Activated CD8-positive, alpha-beta T cell treated with anti-CD3 and anti-CD28 coated beads for 36 hours (primary cell): ENCODE results near the gene PKM. TPM values are rescaled to one million over a fixed set of nuclear protein-coding genes. Genes with fewer than 3 reads are reported as not detected.

Source experiments
- ATAC-seq: fragments of 200-7000 bp; cut with Tn5 transposase; one replicate; pipeline ENCODE4 v1.10.0; 2021; ENCODE audit warnings: mild to moderate bottlenecking, moderate library complexity
- CTCF ChIA-PET: fragments of 350-600 bp; sonication (Branson Sonifier 250); formaldehyde crosslinking; loops from one replicate; lab custom pipeline; 2021; ENCODE audit warnings: antibody characterized with exemption; lab: Charles Lee
- POLR2A ChIA-PET: fragments of 350-600 bp; sonication (Branson Sonifier 250); formaldehyde crosslinking; loops from one replicate; lab custom pipeline; 2021; ENCODE audit warnings: antibody characterized with exemption; lab: Charles Lee
- DNase-seq: peaks from one replicate; pipeline ENCODE4 v3.0.0-alpha.2; 2020
- H3K27ac Mint-ChIP-seq: one replicate; pipeline ENCODE4 v1.8.0; 2021; ENCODE audit warnings: mild to moderate bottlenecking, mixed read lengths
- H3K27me3 Mint-ChIP-seq: one replicate; pipeline ENCODE4 v1.8.0; 2021; ENCODE audit warnings: mixed read lengths
- H3K36me3 Mint-ChIP-seq: one replicate; pipeline ENCODE4 v1.8.0; 2021; ENCODE audit warnings: low read depth, mixed read lengths
- H3K4me1 Mint-ChIP-seq: one replicate; pipeline ENCODE4 v1.8.0; 2021; ENCODE audit warnings: low read depth, mixed read lengths
- H3K4me3 Mint-ChIP-seq: one replicate; pipeline ENCODE4 v1.8.0; 2021; ENCODE audit warnings: mild to moderate bottlenecking, moderate library complexity, mixed read lengths
- H3K9me3 Mint-ChIP-seq: one replicate; pipeline ENCODE4 v1.8.0; 2021; ENCODE audit warnings: mixed read lengths
- intact Hi-C: fragments of 100-400 bp; cut with micrococcal nuclease; formaldehyde crosslinking; loops from one replicate; pipeline ENCODE4 v1.10.0; 2022
- total RNA-seq, 2 experiments: library from RNA; stranded (reverse); gene quantifications; one replicate each; pipeline ENCODE4 v1.2.3, GENCODE V29; 2021
- TF ChIP-seq, protein P1 (sequence below): fragments of 200-600 bp; IDR thresholded peaks from one replicate; pipeline ENCODE4 v1.8.0; 2022; ENCODE audit warnings: antibody characterized with exemption, mild to moderate bottlenecking

The PKM gene
- total RNA-seq, 2 experiments from 2014 or later, result 2,565 to 2,588 TPM

DNA sequence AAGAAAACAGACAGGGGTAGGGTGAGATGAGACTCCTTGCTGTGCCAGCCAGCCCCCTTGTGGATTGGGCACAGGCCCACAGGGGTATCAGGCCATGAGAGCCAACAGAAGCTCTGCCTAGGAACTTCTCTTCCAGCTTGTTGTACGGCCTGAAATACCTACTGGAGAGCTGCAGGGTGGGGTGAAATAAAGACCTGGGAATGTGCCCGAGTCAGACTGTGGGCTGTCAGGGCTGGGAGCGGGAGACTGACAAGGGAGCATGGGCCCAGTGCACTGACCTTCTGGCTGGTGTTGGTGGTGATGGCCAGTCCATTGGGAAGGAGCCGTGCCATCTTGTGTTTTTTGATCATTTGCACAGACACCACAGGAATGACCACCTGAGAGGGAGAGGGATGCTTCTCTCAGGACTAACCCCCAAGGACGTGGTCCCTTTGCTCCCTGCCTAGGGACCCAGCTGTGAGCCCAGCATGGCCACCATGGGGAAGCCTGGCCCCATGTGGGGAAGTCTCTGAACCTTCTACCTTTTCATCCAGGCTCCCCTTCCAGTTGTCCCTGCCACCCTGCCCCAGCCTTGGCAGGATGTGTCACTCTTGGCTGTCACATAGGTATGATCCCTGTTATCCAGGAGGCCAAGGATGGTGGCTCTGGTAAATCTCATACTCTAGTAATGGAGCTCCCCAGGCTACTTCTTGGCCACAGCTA is 64.1 kb downstream of the PKM start:
- no peaks in the 10 kb centered on the region for H3K9me3 Mint-ChIP-seq
- no peak overlapping the region for H3K27ac Mint-ChIP-seq
- TF ChIP-seq, protein P1, sequence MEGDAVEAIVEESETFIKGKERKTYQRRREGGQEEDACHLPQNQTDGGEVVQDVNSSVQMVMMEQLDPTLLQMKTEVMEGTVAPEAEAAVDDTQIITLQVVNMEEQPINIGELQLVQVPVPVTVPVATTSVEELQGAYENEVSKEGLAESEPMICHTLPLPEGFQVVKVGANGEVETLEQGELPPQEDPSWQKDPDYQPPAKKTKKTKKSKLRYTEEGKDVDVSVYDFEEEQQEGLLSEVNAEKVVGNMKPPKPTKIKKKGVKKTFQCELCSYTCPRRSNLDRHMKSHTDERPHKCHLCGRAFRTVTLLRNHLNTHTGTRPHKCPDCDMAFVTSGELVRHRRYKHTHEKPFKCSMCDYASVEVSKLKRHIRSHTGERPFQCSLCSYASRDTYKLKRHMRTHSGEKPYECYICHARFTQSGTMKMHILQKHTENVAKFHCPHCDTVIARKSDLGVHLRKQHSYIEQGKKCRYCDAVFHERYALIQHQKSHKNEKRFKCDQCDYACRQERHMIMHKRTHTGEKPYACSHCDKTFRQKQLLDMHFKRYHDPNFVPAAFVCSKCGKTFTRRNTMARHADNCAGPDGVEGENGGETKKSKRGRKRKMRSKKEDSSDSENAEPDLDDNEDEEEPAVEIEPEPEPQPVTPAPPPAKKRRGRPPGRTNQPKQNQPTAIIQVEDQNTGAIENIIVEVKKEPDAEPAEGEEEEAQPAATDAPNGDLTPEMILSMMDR, result no peak
- DNase-seq (no peak), ATAC-seq (no peak)
- ChIA-PET CTCF (interaction anchor here (2.2 kb wide), 1 partner anchor 11 kb away, joined by 13 read pairs; no protein-coding TSS in a partner anchor), POLR2A (no interaction called here)
- peaks cover 6% of the 10 kb centered on the region for H3K4me1 Mint-ChIP-seq
- intact Hi-C loops, result no loop called here
- H3K27me3 Mint-ChIP-seq, result no peaks in the 10 kb centered on the region
- H3K36me3 Mint-ChIP-seq, result no peaks in the 10 kb centered on the region
- H3K4me3 Mint-ChIP-seq, result no peak overlapping the region

DNA sequence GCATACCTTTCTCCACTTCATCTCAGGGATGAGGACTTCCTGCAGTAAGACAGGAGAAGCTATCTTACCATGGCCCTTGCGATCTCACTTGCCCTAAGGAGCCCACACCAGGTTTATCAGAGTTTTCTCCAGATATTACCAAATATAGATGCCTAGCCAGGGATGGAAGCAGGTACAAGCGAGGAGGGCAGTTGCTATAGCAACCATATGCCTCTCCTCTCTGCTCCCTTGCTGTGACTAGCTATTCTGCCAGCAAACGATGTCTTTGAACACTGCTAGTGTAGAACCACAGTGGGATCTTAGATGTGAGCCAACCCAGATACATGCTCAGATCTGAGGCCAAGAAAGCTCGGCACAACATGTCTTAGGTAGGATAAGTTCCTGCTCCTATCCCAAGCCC is 67.3 kb downstream of the PKM start:
- H3K27ac Mint-ChIP-seq, result no peak overlapping the region
- intact Hi-C loops, result no loop called here
- POLR2A ChIA-PET, result no interaction called here
- H3K4me1 Mint-ChIP-seq, result peaks cover 6% of the 10 kb centered on the region
- no peak overlapping the region for H3K4me3 Mint-ChIP-seq
- TF ChIP-seq, protein P1, result no peak
- no peaks in the 10 kb centered on the region for H3K36me3 Mint-ChIP-seq
- DNase-seq (no peak), ATAC-seq (no peak)
- no peaks in the 10 kb centered on the region for H3K27me3 Mint-ChIP-seq
- H3K9me3 Mint-ChIP-seq, result no peaks in the 10 kb centered on the region
- CTCF ChIA-PET, result interaction anchor here (1.0 to 2.7 kb wide), 5 partner anchors 8 to 420 kb away, joined by 3 to 9 read pairs (median 3); no protein-coding TSS in a partner anchor

DNA sequence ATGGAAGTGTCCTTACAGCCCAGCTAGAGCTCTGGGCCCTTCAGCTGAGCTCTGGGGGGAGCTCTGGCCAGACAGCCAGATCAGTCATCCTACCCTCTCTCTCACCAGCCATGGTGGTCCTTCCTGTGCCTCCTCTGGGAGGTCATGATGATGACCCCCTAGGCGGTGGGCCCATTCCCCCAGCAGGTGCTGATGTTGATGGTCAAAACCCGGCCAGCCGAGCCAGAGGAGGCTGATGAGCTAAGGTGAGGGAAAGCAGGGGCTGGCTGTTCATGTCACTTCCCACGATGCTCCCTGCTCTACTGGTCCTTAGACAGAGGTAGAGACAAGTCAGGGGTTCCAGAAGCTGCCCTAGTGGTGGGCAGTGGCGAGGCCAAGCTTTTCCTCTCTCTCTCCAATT is 68.4 kb downstream of the PKM start:
- DNase-seq (no peak), ATAC-seq (no peak)
- TF ChIP-seq, protein P1, result no peak
- Mint-ChIP-seq H3K27me3 (no peaks in the 10 kb centered on the region), H3K4me3 (no peak overlapping the region), H3K4me1 (no peaks in the 10 kb centered on the region), H3K36me3 (no peaks in the 10 kb centered on the region), H3K27ac (no peak overlapping the region), H3K9me3 (no peaks in the 10 kb centered on the region)
- ChIA-PET POLR2A (no interaction called here), CTCF (interaction anchor here (1.2 to 2.7 kb wide), 2 partner anchors 361 to 410 kb away, joined by 3 to 9 read pairs; no protein-coding TSS in a partner anchor)
- intact Hi-C loops, result no loop called here

DNA sequence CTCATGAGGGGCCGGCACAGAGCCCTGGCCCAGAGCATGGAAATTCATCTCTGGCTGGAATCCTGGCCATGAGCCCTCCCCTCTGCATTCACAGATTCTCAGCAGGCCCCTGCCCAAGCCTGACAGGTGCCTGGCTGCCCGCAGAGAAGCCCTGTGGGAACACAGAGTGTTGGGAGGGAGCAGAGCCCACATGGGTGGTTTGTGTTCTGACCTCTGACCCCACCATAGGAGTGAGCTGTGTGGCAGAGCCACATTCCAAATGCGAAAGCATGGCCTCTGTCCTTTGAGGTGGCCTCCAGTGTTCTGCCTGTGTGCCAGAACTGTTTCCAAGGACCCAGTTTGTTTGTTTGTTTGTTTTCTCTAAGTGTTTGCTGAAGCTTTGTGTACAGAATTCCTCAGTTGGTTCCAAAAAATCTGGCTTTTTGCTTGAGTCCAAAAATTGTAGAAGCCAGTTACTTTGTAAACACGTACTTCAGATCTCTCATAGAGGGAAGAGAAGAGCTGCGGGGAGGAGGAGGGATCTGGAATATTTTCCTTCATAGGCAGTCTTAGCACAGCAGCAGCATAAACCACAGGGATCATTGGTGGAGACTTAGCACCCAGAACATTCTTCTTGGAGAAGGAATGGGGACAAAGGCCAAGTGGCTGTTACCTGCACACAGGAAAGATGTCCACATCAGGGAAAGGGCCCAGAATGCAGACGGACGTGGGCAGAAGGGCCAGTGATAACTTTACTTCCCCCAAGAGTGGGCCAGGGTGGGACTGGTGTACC is 69.4 kb downstream of the PKM start:
- TF ChIP-seq, protein P1, result no peak
- H3K27me3 Mint-ChIP-seq, result no peaks in the 10 kb centered on the region
- H3K36me3 Mint-ChIP-seq, result no peaks in the 10 kb centered on the region
- intact Hi-C loops, result no loop called here
- H3K4me3 Mint-ChIP-seq, result no peak overlapping the region
- no peaks in the 10 kb centered on the region for H3K4me1 Mint-ChIP-seq
- H3K9me3 Mint-ChIP-seq, result no peaks in the 10 kb centered on the region
- POLR2A ChIA-PET, result no interaction called here
- DNase-seq (no peak), ATAC-seq (no peak)
- H3K27ac Mint-ChIP-seq, result no peak overlapping the region
- CTCF ChIA-PET, result interaction anchor here (2.7 kb wide), 1 partner anchor 360 kb away, joined by 9 read pairs; no protein-coding TSS in a partner anchor
